ENCODE data around the gene CACNA1I. TPM values are rescaled to one million over a fixed set of nuclear protein-coding genes. Genes with fewer than 3 reads are reported as not detected.

The CACNA1I gene
- total and polyA plus RNA-seq, 9 donors, result 0.04 to 0.14 (median 0.09) TPM

- no peak overlapping the region for H3K27ac ChIP-seq (ENCODE audit: low read length)
- peaks cover 41% of the 10 kb centered on the region for H3K27me3 ChIP-seq (ENCODE audit: control insufficient read depth, insufficient read depth, low read length)
- no peak overlapping the region for H3K4me3 ChIP-seq (ENCODE audit: low read length)
- no peaks in the 10 kb centered on the region for H3K36me3 ChIP-seq (ENCODE audit: control insufficient read depth, insufficient read depth, low read length)
- H3K4me1 ChIP-seq (ENCODE audit: control insufficient read depth, insufficient read depth, low read length), result peaks cover 78% of the 10 kb centered on the region
- 64% methylated on average over 20 of the region's 27 CpGs for WGBS (ENCODE audit: insufficient coverage)
- H3K9me3 ChIP-seq (replicated peaks; ENCODE audit: control insufficient read depth, low read depth, low read length), result no peaks in the 10 kb centered on the region
- DNase-seq, result no peak
Observed at GRCh38 chr22:39706376-39707140, 136.0 kb downstream of the CACNA1I start.

GRCh38 chr22:39707351-39707750 is 136.8 kb downstream of the CACNA1I start:
- H3K9me3 ChIP-seq (replicated peaks; ENCODE audit: control insufficient read depth, low read depth, low read length), result no peaks in the 10 kb centered on the region
- no peak for DNase-seq
- H3K4me1 ChIP-seq (ENCODE audit: control insufficient read depth, insufficient read depth, low read length), result peaks cover 77% of the 10 kb centered on the region
- H3K27me3 ChIP-seq (ENCODE audit: control insufficient read depth, insufficient read depth, low read length), result peaks cover 43% of the 10 kb centered on the region
- H3K36me3 ChIP-seq (ENCODE audit: control insufficient read depth, insufficient read depth, low read length), result no peaks in the 10 kb centered on the region
- H3K27ac ChIP-seq (ENCODE audit: low read length), result no peak overlapping the region
- 75% methylated on average over 4 of the region's 5 CpGs for WGBS (ENCODE audit: insufficient coverage)
- no peak overlapping the region for H3K4me3 ChIP-seq (ENCODE audit: low read length)

GRCh38 chr22:39707816-39708215 is 137.3 kb downstream of the CACNA1I start:
- peak; percentile 45 for DNase-seq
- Histone ChIP-seq H3K9me3 (replicated peaks; ENCODE audit: control insufficient read depth, low read depth, low read length) (no peaks in the 10 kb centered on the region), H3K4me3 (ENCODE audit: low read length) (no peak overlapping the region), H3K27me3 (ENCODE audit: control insufficient read depth, insufficient read depth, low read length) (peaks cover 45% of the 10 kb centered on the region), H3K27ac (ENCODE audit: low read length) (no peak overlapping the region), H3K4me1 (ENCODE audit: control insufficient read depth, insufficient read depth, low read length) (peaks cover 77% of the 10 kb centered on the region), H3K36me3 (ENCODE audit: control insufficient read depth, insufficient read depth, low read length) (no peaks in the 10 kb centered on the region)
- WGBS (ENCODE audit: insufficient coverage), result 14% methylated on average over 1 of the region's 5 CpGs

GRCh38 chr22:39710380-39711150 is 140.0 kb downstream of the CACNA1I start:
- H3K9me3 ChIP-seq (replicated peaks; ENCODE audit: control insufficient read depth, low read depth, low read length), result no peaks in the 10 kb centered on the region
- H3K27me3 ChIP-seq (ENCODE audit: control insufficient read depth, insufficient read depth, low read length), result peaks cover 48% of the 10 kb centered on the region
- no peak overlapping the region for H3K27ac ChIP-seq (ENCODE audit: low read length)
- no peak overlapping the region for H3K4me3 ChIP-seq (ENCODE audit: low read length)
- no peaks in the 10 kb centered on the region for H3K36me3 ChIP-seq (ENCODE audit: control insufficient read depth, insufficient read depth, low read length)
- 42% methylated on average over 13 of the region's 15 CpGs for WGBS (ENCODE audit: insufficient coverage)
- peak; percentile 71 for DNase-seq
- peaks cover 50% of the 10 kb centered on the region for H3K4me1 ChIP-seq (ENCODE audit: control insufficient read depth, insufficient read depth, low read length)

GRCh38 chr22:39712081-39712480 is 141.5 kb downstream of the CACNA1I start:
- H3K9me3 ChIP-seq (replicated peaks; ENCODE audit: control insufficient read depth, low read depth, low read length), result no peaks in the 10 kb centered on the region
- H3K27ac ChIP-seq (ENCODE audit: low read length), result no peak overlapping the region
- DNase-seq, result no peak
- peaks cover 40% of the 10 kb centered on the region for H3K27me3 ChIP-seq (ENCODE audit: control insufficient read depth, insufficient read depth, low read length)
- H3K36me3 ChIP-seq (ENCODE audit: control insufficient read depth, insufficient read depth, low read length), result no peaks in the 10 kb centered on the region
- no peak overlapping the region for H3K4me3 ChIP-seq (ENCODE audit: low read length)
- WGBS (ENCODE audit: insufficient coverage), result no CpG with 5 or more reads among the region's 1 CpG
- peaks cover 37% of the 10 kb centered on the region for H3K4me1 ChIP-seq (ENCODE audit: control insufficient read depth, insufficient read depth, low read length)

GRCh38 chr22:39712751-39713525 is 142.4 kb downstream of the CACNA1I start:
- Histone ChIP-seq H3K4me1 (ENCODE audit: control insufficient read depth, insufficient read depth, low read length) (peaks cover 28% of the 10 kb centered on the region), H3K27me3 (ENCODE audit: control insufficient read depth, insufficient read depth, low read length) (peaks cover 40% of the 10 kb centered on the region), H3K4me3 (ENCODE audit: low read length) (no peak overlapping the region), H3K9me3 (replicated peaks; ENCODE audit: control insufficient read depth, low read depth, low read length) (no peaks in the 10 kb centered on the region), H3K36me3 (ENCODE audit: control insufficient read depth, insufficient read depth, low read length) (no peaks in the 10 kb centered on the region), H3K27ac (ENCODE audit: low read length) (no peak overlapping the region)
- DNase-seq, result no peak
- 47% methylated on average over 15 of the region's 18 CpGs for WGBS (ENCODE audit: insufficient coverage)

- no peak for DNase-seq
- H3K36me3 ChIP-seq (ENCODE audit: control insufficient read depth, insufficient read depth, low read length), result no peaks in the 10 kb centered on the region
- 80% methylated on average over 8 of the region's 10 CpGs for WGBS (ENCODE audit: insufficient coverage)
- H3K9me3 ChIP-seq (replicated peaks; ENCODE audit: control insufficient read depth, low read depth, low read length), result no peaks in the 10 kb centered on the region
- peaks cover 39% of the 10 kb centered on the region for H3K27me3 ChIP-seq (ENCODE audit: control insufficient read depth, insufficient read depth, low read length)
- H3K27ac ChIP-seq (ENCODE audit: low read length), result no peak overlapping the region
- peaks cover 24% of the 10 kb centered on the region for H3K4me1 ChIP-seq (ENCODE audit: control insufficient read depth, insufficient read depth, low read length)
- H3K4me3 ChIP-seq (ENCODE audit: low read length), result no peak overlapping the region
Observed at GRCh38 chr22:39713799-39714290, 143.3 kb downstream of the CACNA1I start.

GRCh38 chr22:39714321-39714720 is 143.8 kb downstream of the CACNA1I start:
- H3K4me3 ChIP-seq (ENCODE audit: low read length), result no peak overlapping the region
- peaks cover 38% of the 10 kb centered on the region for H3K27me3 ChIP-seq (ENCODE audit: control insufficient read depth, insufficient read depth, low read length)
- H3K4me1 ChIP-seq (ENCODE audit: control insufficient read depth, insufficient read depth, low read length), result peaks cover 24% of the 10 kb centered on the region
- no peak overlapping the region for H3K27ac ChIP-seq (ENCODE audit: low read length)
- H3K36me3 ChIP-seq (ENCODE audit: control insufficient read depth, insufficient read depth, low read length), result no peaks in the 10 kb centered on the region
- 88% methylated on average over 8 of the region's 8 CpGs for WGBS (ENCODE audit: insufficient coverage)
- no peak for DNase-seq
- H3K9me3 ChIP-seq (replicated peaks; ENCODE audit: control insufficient read depth, low read depth, low read length), result no peaks in the 10 kb centered on the region

GRCh38 chr22:39715778-39716495 is 145.4 kb downstream of the CACNA1I start:
- 71% methylated on average over 22 of the region's 25 CpGs for WGBS (ENCODE audit: insufficient coverage)
- H3K4me3 ChIP-seq (ENCODE audit: low read length), result no peak overlapping the region
- H3K36me3 ChIP-seq (ENCODE audit: control insufficient read depth, insufficient read depth, low read length), result no peaks in the 10 kb centered on the region
- H3K4me1 ChIP-seq (ENCODE audit: control insufficient read depth, insufficient read depth, low read length), result peaks cover 13% of the 10 kb centered on the region
- H3K27ac ChIP-seq (ENCODE audit: low read length), result no peak overlapping the region
- H3K27me3 ChIP-seq (ENCODE audit: control insufficient read depth, insufficient read depth, low read length), result peaks cover 34% of the 10 kb centered on the region
- H3K9me3 ChIP-seq (replicated peaks; ENCODE audit: control insufficient read depth, low read depth, low read length), result no peaks in the 10 kb centered on the region
- no peak for DNase-seq
